ENCODE results near the gene NUDT1.

NUDT1 gene

DNA sequence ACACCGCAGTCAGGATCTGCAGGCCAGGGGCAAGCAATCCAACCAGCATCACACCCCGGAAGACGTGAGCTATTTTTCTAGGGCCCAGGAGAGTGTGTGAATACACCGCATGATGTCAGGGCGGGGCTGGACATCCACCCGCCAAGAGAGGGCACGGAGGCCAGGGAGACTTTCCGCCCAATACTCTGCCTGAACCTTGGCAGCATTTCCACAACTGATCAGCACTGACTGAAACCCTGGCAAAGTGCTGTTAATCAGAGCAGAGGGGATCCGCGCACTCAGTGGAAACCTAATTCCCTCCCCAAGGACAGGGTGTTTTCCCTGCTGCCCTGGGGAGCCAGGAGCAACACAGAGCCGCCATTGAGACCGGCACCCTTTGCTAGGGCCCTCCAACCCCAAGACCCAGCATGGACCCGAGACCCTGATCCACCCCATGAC is 17.5 kb upstream of the NUDT1 start:
- DNase-seq (ENCODE audit: low read depth in 2 of 2), result no peak

DNA sequence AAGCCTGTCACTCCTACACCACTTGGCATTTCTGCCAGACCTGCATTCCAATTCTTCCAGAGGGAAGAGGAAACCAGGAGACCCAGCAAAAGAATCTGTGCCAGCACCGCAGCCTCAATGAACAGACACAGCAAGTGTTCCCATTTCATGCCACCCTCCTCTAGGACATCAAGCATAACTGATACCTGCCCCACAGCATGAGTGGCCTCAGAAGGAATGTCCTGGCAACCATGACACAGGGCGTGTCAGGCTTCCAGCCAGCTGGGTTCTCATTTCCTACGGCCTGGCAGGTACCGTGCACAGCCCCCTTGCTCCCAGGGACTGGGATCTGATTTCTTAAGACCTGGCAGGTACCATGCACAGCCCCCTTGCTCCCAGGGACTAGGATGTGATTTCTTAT is 17.1 kb upstream of the NUDT1 start:
- DNase-seq (ENCODE audit: low read depth in 2 of 2), result no peak

DNA sequence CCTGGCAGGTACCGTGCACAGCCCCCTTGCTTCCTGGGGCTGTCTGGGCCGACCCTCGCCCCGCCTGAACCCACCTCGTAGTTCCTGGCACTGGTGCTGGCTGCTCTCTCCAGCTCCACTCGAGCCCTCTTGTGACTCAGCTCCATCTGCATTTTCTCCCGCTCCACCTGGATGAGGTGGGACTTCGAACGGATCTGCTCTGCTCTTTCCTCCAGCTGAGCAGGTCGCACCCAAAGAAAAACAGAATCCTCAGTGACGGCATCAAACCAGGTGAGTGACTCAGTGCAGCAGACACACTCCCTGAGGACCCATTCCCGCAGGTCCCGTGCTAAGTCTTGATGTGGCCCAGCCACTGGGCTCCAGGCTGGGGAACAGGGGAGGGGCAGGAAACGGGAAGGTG is 16.7 kb upstream of the NUDT1 start:
- DNase-seq (ENCODE audit: low read depth in 2 of 2), result no peak

DNA sequence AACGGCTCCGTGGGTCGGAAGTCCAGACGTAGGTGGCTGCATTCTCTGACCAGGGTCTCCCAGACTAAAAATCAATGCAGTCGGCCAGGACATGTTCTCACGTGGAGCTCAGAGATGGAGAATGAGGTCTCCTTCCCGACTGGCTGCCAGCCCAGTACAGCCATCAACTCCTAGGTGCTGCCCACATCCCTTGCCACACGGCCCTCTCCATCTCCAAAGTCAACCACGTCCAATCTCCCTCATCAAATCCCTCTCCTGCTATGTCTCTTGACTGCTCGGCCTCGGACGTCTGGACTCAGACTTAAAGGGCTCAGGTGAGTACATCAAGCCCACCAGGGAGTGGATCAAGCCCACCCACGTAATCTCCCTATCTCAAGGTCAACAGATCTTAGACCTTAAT is 16.2 kb upstream of the NUDT1 start:
- DNase-seq (ENCODE audit: low read depth in 2 of 2), result no peak

DNA sequence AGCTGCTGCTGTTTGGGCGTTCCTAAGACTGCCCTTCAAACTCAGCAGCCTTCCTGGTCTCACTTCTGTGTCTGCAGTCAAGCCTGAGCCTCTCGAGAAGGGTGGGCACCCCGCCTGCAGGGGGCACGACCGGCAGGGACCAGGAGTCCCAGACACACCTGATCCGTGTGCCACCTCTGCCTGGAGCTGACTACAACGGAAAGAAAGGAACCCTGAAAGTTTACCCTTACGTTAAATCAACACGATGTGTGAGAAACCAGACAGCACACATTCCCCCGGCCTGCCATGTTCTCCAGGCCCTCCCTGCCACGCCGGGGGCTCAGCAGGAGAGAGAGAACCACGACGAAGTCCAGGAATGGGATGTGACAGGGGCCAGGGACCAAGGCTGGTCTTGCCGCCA is 14.3 kb upstream of the NUDT1 start:
- DNase-seq (ENCODE audit: low read depth in 2 of 2), result no peak

DNA sequence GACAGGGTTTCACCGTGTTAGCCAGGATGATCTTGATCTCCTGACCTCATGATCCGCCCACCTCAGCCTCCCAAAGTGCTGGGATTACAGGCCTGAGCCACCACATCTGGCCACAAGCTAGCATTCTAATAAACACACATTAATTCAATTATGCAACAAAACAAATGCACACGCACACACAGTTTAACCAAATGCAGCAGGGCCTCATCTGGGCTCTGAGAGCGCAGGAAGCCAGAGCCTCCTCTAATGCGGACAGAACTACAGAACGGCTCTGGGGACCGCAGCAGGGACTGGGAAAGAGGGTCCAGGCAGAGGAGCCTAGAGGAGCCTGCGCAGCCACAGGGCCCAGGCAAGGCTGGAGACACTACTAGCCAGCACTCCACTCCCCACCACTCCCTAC is 13.1 kb upstream of the NUDT1 start:
- no peak for DNase-seq (ENCODE audit: low read depth in 2 of 2)

DNA sequence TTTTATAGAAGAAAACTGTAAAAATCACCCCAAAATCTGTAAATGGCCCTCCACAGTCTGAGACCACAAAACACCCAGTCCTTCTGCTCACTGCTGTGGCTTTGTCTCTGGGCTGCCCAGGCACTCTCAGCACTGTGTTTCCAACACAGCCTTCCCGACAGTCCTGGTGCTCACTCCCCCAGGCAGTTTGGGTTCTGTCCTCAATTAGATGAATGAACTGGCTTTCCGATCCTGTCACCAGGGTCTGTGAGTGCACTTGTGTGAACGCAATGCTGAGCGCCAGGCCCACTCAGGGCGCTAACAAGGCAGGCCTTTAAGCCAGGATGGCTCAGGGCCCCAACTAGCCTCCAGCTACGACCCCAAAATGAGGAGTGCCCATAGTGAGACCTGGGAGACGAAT is 12.6 kb upstream of the NUDT1 start:
- DNase-seq (ENCODE audit: low read depth in 2 of 2), result no peak

DNA sequence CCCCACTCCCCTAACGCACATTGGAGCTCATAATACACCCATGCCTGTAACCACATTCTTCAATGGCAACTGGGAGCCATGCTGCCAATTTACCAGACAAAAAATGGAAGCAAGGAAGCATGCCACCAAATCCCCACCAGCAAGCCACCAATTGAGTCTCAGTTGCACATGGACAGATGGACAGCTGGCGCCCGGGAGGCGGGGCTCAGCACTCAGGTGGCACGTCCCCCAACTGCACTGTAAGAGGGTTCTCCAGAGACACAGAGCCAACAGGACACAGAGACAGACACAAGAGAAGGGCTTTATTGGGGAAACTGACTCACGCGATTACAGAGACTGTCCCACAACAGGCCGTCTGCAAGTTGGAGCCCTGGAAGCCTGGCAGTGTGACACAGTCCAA is 11.8 kb upstream of the NUDT1 start:
- DNase-seq (ENCODE audit: low read depth in 2 of 2), result no peak

DNA sequence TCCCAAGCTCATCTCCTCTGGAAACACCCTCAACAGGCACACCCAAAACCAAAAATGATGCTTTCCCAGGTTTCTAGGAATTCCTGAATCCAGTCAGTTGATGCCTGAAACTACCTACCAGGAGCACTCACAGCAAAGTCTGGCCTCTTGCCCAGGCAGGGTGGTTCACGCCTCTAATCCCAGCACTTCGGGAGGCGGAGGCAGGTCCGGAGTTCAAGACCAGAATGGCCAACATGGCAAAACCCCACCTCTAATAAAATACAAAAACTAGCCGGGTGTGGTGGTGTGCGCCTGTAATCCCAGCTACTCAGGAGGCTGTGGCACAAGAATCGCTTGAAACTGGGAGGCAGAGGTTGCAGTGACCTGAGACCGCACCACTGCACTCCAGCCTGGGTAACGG is 11.1 kb upstream of the NUDT1 start:
- no peak for DNase-seq (ENCODE audit: low read depth in 2 of 2)

DNA sequence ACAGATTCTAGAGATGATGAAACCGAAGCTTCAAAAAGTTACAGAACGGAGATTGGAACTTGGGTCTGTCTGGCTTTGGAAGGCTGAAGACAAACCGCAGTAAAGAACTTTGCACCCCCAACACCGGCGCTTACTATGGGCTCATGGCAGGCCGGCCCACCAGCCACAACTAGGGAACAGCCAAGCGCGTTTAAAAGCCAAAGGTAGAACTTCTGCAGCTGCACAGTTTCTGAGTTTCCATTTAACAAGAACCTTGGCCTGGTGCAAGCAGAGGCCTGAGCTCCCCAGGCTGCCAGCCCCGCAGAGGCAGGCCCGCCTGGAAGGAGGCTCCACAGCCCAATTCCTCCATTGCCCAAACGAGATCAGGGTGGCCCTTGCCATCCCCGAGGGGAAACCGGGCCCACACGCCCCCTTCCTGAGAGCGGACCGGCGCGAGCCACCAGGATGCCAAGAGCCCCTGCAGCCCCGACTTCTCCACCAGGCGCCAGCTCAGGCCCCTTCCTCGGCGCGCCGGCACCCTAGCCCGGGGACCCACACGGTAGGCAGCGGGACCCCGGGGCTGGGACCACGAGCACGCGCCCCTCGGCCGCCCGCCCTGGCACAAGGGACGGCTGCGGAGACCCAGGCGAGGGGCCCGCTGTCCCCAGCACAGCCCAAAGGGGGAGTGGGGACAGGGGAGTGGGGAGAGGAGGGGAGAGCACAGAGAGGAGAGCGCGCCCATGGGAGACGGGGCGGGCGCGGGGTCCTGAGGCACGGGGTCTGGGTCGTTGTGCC is 9.8 kb upstream of the NUDT1 start:
- no peak for DNase-seq (ENCODE audit: low read depth in 2 of 2)

DNA sequence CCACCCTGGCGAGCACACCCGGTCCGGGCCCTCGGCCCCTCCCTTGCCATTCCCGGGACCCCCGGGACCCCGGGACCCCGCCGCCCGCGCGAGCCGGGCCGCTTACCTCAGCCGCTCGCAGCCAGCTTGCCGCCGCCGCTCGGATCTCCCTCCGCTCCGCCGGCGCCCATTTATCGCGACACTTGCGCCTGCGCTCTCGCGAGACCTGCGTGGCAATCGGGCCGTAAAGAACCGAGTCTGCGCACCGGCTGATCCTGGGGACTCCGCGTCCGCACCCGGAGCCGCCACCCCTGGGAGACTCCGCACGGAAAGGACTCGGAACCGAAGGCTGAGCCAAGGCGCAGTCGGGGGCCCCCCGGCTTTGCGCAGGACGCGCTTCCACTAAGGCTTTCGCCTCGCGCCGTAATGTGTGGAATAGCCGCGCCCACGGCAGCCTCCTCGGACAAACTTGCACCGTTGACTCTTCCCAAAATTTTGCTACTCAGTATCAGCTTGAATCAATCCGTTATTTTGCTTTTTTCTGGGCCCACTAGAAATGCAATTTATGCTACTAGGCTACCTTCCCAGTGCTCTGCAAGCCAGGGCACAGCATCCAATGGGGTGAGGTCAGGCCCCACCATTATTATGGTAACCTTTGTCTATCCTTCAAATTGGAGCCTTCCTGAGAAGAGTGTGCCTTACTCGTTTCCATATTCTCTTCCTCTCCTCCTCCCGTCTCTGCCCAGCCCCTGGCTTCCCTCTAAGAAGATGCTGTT is 9.1 kb upstream of the NUDT1 start, which contains the start of gene MAD1L1:
Gene MAD1L1, minus strand, starts transcription at position 180 of the 755 bp plus-strand sequence. CDS start 2,812 bp downstream, outside the sequence.
- DNase-seq (ENCODE audit: low read depth in 2 of 2), result peak; percentile 75 to 77

DNA sequence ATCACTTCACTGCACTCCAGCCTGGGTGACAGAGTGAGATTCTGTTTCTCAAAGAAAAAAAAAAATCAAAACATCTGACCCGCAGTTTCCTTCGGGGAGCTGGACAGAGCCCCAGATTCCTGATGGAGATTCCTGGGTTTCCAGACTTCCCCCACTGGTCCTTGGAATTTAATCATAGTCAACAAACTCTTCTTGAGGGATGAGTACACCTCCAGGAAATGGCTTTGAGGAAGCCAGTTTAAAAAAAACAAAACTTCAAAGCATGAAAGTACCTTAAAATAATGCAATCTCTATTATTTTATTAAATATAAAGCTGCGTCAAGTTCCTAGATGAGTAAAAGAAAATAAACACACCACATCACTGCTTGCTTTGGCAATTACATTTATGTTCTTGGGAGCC is 8.1 kb upstream of the NUDT1 start:
- no peak for DNase-seq (ENCODE audit: low read depth in 2 of 2)

DNA sequence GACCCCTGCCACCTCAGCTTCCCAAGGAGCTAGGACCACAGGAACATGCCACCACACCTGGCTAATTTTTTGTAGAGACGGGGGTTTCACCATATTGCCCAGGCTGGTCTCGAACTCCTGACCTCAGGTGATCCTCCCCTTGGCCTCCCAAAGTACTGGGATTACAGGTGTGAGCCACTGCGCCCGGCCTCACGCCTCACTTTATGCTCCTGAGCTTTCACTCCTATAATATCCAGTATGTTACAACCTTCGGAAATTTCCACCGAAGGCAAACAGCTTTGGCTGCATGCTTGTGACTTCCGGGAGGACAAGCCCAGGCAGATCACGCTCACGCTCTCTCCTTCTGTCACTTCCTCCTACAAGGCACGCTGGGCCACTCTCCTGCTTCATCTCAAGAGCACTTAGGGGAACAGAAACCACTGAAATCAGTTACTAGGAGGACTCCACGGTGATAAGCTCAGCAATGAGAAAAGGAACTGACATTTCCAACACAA is 4.9 kb upstream of the NUDT1 start:
- DNase-seq (ENCODE audit: low read depth in 2 of 2), result no peak

DNA sequence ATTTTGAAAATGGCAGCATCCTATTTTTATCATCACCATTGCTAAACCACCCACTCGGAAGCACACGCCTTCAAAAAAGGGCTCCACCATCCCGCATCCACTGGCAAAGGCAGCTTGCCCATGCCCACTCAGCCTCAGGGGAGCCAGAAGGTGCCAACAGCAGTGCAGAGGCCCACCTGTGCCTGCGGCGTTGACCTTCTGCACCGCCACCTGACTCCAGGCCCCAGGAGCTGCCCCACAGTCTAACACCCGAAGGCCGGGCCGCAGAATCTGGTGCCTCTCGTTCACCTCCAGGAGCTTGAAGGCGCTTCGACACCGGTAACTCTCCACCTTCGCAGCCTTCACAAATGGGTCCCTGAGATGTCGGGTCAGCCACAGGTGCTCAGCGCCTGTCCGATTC is 2.8 kb upstream of the NUDT1 start:
- no peak for DNase-seq (ENCODE audit: low read depth in 2 of 2)

DNA sequence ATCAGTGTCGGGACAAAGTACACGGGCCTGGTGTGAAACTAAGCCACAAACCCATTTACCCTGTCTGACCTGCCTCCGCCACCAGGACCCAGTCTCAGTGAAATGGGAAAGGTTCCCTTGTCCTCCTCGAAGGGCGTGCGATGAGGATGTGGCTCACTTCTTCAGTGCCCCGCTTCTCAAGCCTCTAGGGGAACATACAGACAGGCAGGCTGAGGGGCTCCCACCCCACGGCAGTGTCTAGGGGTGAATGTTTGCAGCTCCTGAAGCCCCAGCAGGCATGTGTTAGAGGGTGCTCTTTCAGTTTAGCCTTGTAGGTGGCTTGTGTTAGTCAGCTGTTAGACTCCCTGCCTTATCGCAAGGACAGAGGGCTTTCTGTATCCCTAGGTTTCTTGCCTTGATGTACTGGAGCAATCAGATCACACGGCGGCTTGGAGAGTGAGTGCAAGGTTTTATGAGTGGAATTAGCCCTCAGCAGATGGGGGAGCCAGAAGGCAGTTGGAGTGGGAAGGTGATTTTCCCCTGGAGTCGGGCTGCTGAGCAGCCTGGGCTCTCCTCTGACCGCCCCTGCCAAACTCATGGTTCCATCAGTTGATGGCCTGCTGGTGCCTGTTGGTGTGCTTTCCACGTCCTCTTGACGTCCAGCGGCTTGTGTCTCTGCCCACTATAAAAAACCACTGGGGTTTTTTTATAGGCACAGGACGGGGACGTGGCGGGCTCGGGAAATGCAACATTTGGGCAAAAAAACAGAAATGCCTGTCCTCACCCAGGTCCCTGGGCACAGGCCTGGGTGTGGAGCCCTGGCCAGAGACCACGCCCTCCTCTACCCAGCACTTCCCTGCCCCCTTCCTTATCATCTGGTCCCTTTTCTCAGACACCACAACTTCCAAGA is 759 bp downstream of the NUDT1 start:
- DNase-seq (ENCODE audit: low read depth in 2 of 2), result no peak

DNA sequence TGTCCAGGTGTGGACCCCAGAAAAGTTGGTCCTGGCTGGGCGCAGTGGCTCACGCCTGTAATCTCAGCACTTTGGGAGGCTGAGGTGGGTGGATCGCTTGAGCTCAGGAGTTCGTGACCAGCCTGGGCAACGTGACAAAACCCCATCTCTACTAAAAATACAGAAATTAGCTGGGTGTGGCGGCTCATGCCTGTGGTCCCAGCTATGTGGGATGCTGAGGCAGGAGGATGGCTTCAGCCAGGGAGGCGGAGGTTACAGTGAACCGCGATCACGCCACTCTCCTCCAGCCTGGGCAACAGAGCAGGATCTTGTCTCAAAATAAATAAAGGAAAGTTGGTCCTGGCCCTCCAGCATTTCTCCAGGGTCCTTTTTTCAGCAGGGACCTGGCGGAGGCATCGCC is 1.4 kb downstream of the NUDT1 start:
- no peak for DNase-seq (ENCODE audit: low read depth in 2 of 2)

DNA sequence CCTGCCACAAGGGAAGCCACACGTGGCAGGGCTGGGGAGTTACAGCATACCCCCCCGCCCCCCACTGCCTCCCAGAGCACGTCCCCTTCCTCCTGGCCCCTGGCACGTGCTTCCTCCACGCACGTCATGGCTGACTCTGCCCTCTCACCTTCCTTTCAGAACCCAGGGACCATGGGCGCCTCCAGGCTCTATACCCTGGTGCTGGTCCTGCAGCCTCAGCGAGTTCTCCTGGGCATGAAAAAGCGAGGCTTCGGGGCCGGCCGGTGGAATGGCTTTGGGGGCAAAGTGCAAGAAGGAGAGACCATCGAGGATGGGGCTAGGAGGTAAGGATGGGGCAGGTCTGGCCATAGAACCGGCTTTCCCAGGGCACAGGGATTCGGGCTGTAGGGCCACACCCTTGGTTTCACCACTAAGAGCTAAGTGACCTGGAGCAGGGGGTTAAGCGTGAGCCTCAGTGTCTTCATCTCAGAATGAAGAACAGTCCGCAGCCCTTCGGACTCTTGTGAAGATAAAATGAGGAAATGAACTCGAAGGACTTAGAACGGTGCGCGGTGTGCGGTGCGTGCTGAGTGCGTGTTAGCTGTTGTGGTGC is 2.5 kb downstream of the NUDT1 start:
- no peak for DNase-seq (ENCODE audit: low read depth in 2 of 2)

DNA sequence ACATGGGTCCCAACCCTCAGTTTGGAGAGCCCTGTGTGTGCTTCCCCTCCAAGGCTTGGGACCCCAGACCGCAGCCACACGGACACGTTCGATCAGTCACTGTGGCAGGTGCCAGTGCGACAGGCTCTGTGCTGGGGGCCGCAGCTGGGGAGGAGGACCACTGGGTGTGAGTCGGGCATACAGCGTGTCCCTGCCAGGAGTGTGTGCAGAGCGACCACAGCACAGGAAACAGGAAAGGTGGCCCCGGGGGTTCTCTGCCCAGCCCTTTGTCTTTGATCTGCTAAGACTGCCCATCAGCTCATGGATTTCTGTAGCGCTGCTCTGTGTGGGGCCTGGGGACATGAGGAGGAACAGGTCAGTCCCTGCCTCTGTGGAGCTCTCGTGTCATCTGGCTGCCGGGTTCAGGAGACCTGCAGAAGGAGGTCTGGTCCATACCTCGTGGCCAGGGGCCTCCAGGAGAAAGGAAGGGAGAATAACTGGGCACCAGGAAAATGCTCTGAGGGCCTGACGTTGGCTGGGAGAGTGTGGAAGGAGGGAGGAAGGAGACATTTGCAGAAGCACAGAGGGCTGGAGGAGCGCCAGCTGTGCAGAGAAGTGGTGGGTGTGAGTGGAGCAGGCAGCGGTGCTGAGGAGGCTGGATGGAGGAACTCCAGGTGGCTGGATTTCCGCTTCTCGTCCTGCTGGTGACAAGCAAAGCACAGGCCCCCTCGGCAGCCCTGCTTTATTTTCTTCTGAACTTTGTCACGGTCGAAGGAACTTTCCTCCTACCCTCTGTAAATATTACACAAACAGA is 4.1 kb downstream of the NUDT1 start:
- no peak for DNase-seq (ENCODE audit: low read depth in 2 of 2)

DNA sequence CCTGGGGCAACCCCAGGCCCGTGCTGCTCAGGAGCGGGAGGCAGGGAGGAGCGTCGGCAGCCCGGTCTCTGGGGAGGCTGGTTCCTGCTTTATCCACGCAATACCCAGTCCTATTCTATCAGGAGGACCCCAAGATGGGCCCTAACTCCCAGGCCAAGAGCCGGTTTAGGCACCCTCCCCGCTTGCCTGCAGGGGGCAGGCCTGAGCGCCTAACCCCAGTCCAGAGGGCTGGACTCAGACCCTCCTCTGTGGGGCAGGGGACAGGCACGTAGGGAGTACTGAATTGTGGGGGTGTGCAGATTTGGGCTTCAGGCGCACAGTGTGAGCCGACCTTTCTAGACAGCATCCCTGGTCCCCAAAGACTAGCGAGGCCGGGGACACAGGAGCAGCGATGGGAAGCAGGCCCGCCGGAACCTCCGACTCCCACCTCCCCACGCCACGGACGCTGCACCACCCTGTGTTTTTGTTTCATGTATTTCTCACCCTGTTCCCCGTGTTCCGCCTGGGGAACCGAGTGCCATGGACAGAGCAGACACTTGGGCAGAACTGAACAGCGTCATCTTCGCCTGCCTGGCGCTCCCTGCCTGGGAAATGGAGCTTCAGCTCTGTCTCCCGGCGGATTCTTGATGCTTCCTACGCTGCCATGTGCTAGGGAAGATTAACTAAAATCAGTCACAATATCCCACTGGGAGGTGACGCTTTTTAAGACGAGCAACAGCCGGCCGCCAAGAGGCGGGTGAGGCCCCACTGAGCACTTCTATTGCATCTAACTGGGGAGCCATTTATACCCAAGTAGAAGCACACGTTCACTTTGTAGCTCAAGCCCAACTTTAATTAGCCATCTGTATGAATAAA is 5.3 kb downstream of the NUDT1 start:
- DNase-seq (ENCODE audit: low read depth in 2 of 2), result no peak

All from stimulated activated CD8-positive, alpha-beta memory T cell treated with anti-CD3 and anti-CD28 coated beads, Interleukin-7, amount 100 ng/mL, for 1 hour (primary cell).